Measurements from ENCODE around the gene NCKAP5.
"Not testable (repeated sequence)": the region's sequence is repeated elsewhere in the genome, so short reads cannot be mapped to it uniquely, and the experiment has no call there.

NCKAP5 gene

DNA sequence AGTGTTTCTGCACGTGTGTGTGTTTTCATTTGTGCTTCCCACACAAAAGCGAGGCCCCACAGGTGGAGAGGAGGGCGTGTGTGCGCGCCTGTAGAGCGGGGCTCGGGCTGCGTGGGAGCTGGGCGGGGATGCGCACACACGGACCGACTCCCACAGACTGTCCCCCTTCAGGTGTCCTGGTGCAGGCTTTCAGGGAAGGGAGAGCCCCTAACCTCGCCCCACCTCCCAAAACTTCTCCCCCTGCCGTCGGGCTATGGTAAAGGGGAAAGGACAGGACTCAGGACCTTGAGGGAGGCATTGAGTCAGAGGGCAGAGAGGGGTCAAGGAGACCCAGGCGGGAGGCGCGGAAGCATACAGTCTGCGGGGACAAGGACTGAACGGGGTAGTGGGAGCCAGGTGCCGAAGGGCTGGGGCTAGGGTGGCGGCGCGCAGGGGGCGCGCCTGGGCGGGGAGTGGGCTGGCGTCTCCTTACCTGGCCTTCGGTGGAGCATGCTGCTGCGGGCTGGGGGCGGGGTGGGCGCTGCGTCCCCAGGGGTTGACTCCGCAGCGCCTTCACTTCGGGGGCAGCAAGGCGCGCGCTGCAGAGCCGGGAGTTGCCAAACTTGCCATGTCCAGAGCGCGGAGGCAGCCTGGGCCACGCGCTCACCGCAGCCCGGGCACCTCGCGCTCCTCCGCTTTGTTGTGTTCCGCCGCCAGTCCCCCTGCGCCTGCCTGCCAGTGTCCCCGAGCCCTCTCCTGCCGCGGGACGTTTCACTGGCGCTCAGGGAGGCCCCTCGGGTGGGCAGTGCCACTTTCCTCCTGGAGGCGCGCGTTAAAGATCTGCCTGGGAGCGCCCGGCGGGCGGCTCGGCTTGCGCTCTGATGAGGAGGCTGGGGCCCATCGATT, 302.0 kb downstream of the NCKAP5 start:
- DNase-seq (ENCODE audit: low read depth) = no peak

DNA sequence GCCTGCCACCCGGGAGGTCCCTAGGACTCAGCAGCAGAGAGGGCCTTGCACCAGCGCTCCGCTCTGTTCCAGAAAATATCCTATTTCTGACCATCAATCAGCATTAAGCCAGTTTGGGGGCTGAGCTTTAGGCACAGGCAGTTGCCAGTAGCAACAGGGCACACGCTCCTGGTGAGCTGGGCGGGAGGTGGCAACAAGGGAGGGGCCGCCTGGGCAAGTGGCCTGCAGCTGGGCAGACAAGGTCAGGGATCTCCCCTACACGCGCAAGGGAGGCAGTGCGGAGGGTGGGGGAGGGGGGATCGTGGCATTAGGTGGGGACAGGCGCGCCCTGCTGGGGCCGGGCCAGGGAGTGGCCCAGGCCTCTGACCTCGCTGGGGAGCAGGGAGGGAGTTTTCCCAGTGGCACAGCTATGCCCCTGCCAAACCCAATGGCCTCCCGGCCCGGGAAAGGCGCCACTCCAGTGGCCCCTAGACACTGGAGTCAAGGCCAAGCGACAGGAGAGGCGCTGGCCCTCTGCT, 302.8 kb downstream of the NCKAP5 start:
- DNase-seq (ENCODE audit: low read depth) = no peak

DNA sequence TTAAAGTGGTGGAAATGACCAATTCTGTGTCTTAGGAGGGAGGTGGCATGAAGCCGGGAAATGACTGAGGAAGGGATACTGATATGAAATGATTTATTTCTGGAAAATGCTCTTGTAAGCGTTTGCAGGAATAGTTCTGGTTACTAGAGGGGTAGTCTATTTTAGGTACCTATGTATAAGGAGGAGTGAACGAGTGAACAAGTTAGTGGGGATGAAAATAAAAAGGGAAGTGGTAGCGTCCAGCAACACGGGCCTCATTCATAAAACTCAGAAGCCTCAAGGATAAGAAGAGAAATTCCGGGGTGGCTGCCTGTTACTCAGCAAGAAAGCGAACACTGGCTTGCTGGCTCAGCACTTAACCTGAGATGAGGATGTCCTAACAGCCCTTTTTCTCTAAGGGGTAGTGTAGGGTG, 303.3 kb downstream of the NCKAP5 start:
- DNase-seq (ENCODE audit: low read depth) = no peak

DNA sequence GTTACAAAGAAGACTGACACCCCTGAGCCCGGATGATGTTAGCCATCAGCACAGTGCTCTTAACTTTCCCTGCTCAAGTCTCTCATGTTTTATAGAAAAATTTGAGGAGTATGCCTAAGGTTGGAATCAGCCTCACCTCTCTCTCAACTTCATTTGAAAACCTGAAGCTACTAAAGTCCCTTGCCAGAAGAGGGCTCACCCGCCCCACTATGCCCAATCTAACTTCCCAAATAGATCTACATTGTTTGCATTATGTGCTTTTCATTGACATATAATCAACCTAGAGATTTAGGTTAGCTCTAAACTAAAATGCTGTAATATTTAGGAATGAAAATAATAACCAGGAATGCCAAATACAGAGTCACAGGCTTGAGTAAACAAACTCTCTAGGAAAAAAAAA, 305.4 kb downstream of the NCKAP5 start:
- no peak for DNase-seq (ENCODE audit: low read depth)

DNA sequence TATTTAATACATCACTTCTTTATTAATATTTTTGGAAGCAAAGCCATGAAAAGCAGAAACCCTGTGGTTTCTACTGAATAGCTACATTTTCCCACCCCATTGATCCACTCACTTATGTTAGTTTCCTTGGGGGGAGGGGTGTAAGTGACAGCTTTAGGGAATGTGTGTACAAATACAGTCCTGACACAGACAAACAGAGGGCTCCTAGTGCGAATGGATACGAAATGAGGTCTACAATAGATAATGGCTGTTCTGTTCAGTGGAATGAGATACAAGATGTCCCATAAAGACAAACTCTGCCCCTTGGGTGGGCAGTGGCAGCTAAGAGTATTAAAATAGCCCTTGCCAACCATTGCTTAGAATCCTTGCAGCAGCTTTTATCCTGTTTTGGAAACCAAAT, 312.9 kb downstream of the NCKAP5 start:
- DNase-seq (ENCODE audit: low read depth) = no peak

DNA sequence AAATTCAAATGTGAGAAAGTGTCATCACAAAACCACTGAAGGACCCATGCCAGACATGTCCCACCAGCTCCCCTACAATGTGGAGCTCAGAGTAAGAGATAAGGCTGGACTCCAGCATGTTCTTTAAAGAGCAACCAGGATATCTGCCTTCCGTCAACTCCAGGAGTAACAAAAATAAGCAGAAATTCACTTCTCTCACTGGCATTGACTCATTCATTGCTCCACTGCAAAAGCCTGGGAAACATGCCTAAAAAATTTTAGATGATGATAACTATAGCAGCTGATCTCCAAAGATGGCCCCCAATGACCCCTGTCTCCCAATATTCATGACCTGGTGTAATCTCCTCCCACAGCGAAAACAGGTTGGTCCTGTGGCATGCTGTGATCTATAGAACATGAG, 314.5 kb downstream of the NCKAP5 start:
- DNase-seq (ENCODE audit: low read depth) = no peak

DNA sequence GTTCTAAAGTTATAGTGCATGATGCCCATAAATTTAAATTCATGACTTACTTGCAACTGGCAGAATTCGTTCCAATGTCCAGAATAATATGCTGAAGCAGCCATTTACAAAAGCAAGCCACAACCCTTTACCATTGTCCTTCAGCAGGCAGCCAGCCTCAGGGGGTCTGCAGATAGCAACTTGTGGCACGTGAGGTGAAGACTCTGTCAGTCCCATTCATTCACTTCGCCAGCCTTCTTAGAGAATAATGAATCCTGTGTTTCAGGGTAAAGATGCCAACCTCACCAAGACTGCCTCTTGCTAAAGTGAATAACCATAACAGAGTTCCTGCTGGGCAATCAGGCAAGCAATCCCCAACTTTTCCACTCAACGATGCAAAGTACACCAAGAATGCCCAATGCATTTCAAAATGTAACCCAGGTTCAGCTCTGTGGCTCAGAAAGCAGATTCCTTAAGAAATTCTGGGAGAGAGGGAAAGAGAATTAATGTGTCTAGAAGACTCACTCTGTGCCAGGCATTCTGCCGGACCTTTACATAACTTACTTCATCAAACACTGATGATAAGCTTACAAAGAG, 315.4 kb downstream of the NCKAP5 start:
- no peak for DNase-seq (ENCODE audit: low read depth)

DNA sequence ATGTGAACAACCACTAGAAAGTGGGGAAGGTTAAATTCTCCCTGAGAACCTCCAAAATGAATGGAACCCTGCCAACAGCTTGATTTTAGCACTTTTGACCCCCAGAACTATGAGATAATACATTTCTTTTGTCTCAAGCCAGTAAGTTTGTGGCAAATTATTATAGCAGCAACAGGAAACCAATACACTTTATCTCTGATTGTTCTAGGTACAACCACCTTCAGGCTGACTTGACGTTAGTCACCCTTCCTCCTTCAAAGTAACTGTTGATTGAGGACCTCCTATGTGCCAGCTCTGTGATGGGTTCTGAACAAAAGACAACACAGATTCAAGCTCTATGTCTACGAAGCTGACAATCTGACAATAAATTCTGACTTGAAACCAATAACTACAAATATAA, 318.9 kb downstream of the NCKAP5 start:
- DNase-seq (ENCODE audit: low read depth) = no peak

DNA sequence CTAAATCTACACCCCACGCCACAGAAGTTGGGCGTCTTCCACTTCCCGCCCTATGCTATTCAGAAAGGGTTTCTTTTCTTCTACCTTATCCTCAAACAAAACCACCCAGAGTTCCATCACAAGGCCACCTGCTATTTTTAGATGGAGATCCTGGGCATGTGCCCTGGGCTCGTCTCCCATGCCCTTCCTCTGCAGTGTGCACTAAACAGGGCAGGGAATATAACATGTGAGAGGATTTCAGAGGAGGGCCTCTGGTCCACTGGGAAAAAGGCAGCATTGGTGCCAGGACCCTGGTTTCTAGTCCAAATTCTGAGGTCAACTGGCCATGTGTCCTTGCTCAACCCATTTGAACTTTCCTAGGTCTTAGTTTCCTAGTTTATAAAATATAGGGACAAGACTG, 320.0 kb downstream of the NCKAP5 start:
- DNase-seq (ENCODE audit: low read depth) = no peak

DNA sequence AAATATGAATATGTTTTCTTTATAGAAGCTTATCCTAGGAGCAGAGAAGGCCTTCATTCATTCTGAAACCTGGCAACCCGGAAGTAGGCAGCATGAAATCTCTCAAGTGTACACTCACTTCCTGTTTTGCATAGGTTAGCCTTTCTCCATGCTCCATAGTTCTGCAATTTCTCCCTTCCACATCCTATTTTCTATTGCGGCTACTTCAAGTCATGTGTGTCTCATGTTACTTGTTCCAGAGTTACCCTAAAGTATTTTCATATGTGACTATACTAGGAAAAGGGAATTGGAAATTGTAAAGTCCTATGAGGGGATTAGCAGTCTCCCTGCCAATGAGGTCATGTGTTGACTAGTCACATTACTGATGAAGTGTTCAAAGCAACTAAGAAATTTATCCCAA, 320.6 kb downstream of the NCKAP5 start:
- no peak for DNase-seq (ENCODE audit: low read depth)

DNA sequence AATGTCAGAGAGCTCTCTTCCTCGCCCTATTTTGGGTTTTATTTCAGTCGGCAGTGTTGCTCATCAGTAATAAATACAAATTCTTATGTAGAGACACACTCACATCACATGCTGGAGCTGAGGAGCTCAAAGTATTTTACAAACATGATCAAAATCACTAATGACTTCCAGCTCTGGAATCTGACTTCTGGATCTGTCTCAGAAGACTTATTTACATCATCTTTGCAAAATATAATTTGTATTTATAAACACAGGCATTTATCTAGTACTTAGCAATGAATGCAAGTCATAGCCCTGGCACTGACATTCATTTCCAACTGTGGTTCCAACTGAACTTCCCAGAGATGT, 327.1 kb downstream of the NCKAP5 start:
- DNase-seq (ENCODE audit: low read depth) = no peak

DNA sequence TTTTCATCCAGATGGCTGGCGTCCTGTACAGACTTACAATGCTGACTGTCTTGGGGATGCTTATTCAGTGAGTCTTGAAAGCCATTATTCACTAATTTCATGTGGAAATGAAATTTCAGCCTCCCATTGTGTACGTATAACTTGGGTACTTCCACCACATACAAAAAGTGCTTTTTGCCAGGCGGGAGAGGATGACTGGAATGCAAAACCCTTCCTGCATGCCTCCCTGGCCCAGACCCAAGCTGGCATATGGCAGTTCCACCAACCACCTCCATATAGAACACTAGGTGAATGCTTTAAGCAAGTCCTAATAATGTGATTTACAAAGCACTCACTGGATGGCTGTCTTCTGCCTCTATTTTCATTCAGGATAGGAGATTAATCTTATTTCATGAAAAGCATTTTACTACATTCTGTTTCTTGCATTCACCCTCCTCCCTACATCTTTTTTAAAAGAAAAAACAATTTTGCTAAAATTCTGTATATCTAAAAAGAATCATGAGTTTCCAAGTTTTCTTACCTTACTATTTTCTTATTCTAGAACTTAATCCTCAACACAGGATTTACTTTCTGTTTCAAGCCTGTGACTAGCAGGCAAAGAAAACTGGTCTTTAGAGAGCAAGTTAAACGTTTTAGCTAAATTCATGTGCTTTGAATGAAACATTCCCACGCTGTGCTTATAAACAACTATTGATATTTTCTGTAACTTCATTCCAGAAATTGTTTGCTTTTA, 327.6 kb downstream of the NCKAP5 start:
- DNase-seq (ENCODE audit: low read depth) = no peak

DNA sequence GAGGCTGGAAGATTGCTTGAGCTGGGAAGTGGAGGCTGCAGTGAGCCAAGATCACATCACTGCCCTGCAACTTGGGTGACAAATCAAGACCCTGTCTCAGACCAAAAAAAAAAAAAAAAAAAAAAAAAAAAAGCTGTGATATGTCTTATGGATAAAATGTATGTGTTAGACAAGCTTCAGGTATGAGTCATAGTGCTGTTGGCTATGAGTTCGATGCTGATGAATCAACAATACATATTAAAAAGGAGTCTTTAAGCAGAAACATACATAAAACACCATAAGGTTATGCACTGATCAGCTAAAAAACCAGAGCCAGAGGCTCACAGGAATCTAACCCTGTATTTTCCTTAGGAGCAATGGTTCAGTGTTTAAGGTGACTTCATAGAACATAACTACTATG, 332.3 kb downstream of the NCKAP5 start:
- DNase-seq (ENCODE audit: low read depth) = no peak

DNA sequence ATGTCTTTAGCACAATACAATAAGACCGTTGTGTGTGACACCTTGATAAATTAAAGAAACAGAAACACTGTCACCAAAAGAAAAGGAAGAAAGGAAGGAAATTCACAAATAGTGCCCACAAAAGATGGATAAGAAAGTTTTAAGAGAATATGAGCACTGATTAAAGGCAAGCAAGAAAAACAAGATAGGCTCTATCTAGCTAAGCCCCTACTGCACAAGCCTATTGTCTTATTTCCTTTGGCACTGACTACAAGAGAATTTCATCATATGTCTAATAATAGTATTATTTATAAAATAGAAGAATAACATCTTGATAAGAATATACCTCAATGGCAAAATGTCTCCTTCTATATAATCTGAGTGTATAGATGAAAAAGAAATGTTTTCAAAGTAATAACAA, 335.7 kb downstream of the NCKAP5 start:
- no peak for DNase-seq (ENCODE audit: low read depth)

DNA sequence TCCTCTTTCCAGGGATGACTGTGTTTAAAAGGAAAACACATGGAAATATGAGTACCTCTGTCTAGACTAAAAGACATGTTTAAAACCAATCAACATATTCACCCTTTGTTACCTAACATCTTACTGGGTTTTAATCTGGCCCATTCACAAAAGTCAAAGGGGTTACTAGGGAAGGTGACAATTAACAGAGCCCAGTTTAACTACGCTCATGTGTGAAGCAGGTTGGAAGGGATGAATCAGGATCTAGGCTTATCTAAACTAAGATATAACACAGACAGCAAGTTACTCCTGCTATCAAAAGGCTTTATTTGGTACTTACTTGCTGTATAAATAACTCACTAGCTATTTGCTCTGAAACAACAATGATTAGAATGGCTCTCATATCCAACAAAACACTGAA, 337.0 kb downstream of the NCKAP5 start:
- no peak for DNase-seq (ENCODE audit: low read depth)

DNA sequence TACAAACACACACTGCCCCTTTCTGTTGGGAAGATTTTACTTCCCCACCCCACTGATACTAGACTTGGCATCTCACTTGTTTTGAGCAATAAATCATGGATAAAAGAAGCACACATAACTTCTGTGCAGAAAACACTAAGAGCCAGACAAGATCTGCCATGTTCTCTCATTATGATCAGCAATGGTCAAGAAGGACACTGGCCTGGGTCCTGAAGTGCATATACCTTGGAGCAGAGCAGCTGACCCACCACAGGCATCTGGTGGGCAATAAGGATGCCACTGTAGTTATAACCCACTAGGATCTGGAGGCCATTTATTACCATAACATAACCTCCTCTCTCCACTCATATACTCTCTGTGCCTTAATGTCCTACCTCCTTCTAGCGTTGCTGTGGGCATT, 338.3 kb downstream of the NCKAP5 start:
- no peak for DNase-seq (ENCODE audit: low read depth)

DNA sequence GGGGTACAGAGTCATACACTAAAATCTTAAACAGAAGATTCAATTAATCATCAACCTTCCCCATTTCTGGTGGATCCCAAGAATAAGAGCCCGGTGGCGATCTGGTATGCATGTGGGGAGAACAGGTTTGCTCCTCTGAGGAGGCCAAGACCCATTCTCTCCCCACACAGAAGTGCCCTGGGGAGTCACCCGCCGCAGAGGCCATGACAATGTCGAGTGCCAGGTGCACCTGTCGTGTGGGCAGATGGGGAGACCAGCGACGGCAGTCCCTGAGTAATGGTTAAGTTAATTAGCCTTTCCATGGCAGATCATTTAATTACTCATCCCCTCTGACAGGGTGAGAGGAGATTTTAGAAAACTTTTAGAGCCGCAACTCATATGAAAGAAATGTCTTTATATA, 345.0 kb downstream of the NCKAP5 start:
- no peak for DNase-seq (ENCODE audit: low read depth)

DNA sequence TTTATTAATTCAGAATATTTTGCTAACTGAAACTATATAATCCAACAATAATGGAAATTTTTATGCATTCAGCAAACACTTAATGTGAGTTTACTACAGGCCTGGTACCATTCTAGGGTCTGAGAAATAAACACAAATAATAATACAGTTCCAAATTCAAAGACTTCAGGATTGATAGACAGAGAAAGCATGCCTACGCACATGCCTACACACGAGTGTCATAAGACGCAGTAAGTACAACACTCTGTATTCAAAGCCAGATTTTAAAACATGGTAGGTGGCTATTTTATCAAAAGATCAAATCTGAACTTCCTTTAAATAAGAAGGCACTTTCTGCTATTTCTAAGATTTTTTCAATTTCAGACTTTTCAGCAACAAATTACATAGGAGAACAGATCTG, 346.9 kb downstream of the NCKAP5 start:
- no peak for DNase-seq (ENCODE audit: low read depth)

DNA sequence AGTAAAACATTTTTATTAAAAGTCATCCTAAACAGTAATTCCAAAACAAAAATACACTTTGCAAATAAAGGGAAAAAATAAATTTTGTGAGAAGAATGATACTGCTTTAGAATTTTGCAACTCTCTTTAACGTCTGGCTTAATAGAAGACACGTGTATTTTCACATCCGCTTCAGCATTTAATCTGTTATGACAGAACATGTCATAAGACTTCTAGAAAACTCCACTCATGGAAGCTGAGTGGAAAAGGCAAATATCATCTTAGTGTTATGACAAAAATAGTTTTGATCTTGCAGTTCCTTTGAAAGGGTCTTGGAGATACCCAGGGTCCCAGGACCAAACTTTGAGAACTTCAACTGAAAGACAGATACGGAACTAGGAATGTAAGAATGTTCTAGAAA, 350.1 kb downstream of the NCKAP5 start:
- DNase-seq (ENCODE audit: low read depth) = no peak

DNA sequence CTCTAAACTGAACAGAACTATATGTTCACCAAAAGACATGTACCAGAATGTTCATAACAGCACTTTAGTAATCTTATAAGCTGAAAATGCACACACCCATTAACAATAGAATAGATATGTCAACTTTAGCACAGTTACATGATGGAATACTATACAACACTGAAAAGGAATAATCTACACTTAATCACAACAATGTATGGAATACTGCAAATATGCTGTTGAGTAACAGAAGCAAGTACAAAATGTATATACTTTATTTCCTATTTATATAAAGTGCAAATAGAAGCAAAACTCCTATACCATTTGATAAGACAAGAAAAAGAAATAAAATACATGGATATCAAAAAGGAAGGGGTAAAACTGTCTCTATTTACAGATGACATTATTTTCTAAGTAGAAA, 352.8 kb downstream of the NCKAP5 start:
- DNase-seq (ENCODE audit: low read depth) = no peak

DNA sequence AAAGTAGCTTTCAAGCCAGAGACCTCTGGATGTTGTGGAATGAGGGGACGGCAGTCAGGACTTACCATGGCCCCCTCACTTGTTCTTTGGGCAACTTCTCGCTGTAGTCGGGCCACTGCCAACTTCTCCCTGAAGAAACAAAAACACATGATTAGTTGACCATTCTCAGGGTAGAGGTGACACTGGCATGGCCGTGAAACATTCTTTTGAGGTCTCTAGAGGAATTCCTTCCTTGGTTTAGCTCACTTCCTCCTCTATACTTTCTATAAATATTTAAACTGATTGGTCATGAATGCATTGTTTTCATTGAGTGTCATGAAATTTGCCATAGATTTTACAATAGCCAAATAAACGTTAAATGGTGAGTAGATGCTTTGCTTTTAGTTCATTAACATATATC, 354.6 kb downstream of the NCKAP5 start:
- no peak for DNase-seq (ENCODE audit: low read depth)

DNA sequence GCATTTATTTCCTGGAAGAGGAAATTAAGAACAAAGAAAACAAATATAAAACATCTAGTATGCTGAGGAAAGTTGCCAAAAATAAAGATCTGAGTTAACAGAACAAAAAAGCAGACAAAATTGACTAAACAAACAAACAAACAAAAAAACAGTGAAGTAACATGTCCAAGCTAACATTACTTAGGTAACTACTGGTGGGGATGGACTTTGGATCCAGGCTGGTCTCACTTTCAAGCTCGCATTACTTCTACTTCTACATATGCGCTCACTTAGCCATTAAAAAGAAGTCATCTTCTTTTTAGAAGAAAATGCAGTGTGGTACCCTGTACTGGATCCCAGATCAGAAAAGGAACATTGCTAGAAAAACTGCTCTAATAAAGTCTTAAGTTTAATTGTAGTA, 358.9 kb downstream of the NCKAP5 start:
- no peak for DNase-seq (ENCODE audit: low read depth)

DNA sequence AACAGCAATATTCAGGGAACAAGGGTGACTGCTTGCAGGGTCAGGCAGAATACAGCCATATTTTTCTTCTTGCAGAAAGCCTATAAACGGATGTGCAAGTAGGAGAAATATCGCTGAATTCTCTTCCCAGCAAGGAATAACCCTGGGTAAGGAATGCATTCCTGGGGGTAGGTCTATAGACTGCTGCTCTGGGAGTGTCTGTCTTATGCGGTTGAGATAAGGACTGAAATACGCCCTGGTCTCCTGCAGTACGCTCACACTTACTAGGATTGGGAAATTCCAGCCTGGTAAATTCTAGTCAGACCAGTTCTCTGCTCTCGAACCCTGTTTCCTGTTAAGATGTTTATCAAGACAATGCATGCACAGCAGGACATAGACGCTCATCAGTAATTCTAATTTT, 361.6 kb downstream of the NCKAP5 start:
- not testable (repeated sequence) for DNase-seq (ENCODE audit: low read depth)

All from CMK (cell line).